ENCODE data around the gene DCBLD1. TPM values are rescaled to one million over a fixed set of nuclear protein-coding genes. Genes with fewer than 3 reads are reported as not detected.

The DCBLD1 gene
- total RNA-seq, 1 donor from 2014 or later: 12.0 TPM

DNA sequence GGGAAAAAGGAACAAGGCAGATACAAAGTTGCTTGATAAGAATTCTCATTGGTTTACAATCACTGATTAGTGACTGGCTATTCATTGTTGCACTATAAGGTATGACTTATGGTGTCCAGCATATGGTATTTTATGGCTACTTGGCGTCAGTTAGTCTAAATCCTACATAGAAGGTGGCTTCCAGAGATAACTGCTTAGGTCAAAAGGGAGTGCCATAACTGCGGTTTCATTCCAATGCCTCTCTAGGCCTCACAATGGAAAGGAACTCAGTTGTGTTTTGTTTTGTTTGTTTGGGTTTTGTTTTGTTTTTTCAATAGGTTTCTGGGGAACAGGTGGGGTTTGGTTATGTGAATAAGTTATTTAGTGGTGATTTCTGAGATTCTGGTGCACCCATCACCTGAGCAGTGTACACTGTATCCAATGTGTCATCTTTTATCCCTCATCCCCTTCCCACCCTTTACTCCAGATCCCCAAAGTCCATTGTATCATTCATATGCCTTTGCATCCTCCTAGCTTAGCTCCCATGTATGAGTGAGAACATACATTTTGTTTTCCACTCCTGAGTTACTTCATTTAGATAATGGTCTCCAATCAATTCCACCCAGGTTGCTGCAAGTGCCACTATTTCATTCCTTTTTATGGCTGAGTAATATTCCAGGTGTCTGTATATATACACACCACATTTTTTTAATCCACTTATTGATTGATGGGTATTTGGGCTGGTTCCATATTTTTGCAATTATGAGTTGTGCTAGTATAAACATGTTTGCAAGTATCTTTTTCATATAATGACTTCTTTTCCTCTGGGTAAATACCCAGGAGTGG lies 112.8 kb downstream of the DCBLD1 start:
- Histone ChIP-seq H3K9me3 (ENCODE audit: control insufficient read depth in 3 of 3, low read length in 3 of 3) (no peaks in the 10 kb centered on the region), H3K4me1 (ENCODE audit: control insufficient read depth in 3 of 3, insufficient read depth in 3 of 3, low read length in 3 of 3) (peaks cover 8 to 10% (median 10%) of the 10 kb centered on the region in 3 donors), H3K36me3 (ENCODE audit: control insufficient read depth in 3 of 3, insufficient read depth in 3 of 3, low read length in 3 of 3) (peaks cover 0 to 14% (median 0%) of the 10 kb centered on the region in 3 donors), H3K27ac (ENCODE audit: low read depth, low read length) (no peak overlapping the region), H3K9ac (ENCODE audit: low read depth in 1 of 3, low read length in 3 of 3) (no peak overlapping the region), H3K27me3 (ENCODE audit: control insufficient read depth in 3 of 3, insufficient read depth in 3 of 3, low read length in 3 of 3) (no peaks in the 10 kb centered on the region), H3K4me3 (ENCODE audit: low read length in 3 of 3) (no peak overlapping the region)

DNA sequence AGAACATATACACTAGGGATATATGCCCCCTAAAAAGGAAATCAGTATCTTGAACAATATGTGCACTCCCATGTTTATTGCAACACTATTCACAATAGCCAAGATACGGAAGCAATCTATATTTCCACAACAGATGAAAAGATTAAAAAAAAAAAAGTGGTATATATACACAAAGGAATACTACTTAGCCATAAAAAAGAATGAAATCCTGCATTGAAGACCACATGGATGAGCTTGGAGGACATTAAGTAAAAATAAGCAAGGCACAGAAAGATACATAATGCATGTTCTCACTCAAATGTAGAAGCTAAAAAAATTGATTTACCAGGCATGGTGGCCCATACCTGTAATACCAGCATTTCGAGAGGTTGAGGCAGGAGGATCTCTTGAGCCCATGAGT lies 115.3 kb downstream of the DCBLD1 start:
- Histone ChIP-seq H3K27me3 (ENCODE audit: control insufficient read depth in 3 of 3, insufficient read depth in 3 of 3, low read length in 3 of 3) (no peaks in the 10 kb centered on the region), H3K9ac (ENCODE audit: low read depth in 1 of 3, low read length in 3 of 3) (no peak overlapping the region), H3K9me3 (ENCODE audit: control insufficient read depth in 3 of 3, low read length in 3 of 3) (no peaks in the 10 kb centered on the region), H3K4me3 (ENCODE audit: low read length in 3 of 3) (no peak overlapping the region), H3K4me1 (ENCODE audit: control insufficient read depth in 3 of 3, insufficient read depth in 3 of 3, low read length in 3 of 3) (peaks cover 7 to 18% (median 18%) of the 10 kb centered on the region in 3 donors), H3K36me3 (ENCODE audit: control insufficient read depth in 3 of 3, insufficient read depth in 3 of 3, low read length in 3 of 3) (peaks cover 0 to 9% (median 2%) of the 10 kb centered on the region in 3 donors), H3K27ac (ENCODE audit: low read depth, low read length) (no peak overlapping the region)

Small RNA genes within 50 kb of the gene (small RNA-seq; reads per million reads assigned to genes)
- gene RNU6-253P: not detected

Other genes with a start within 250 kb of the DCBLD1 start
- 17.7 TPM for gene VGLL2, start 217.1 kb upstream of the DCBLD1 start, total RNA-seq
- gene ROS1, start 56.7 kb upstream of the DCBLD1 start, total RNA-seq: under 0.01 TPM
- gene GOPC, start 119.8 kb downstream of the DCBLD1 start, total RNA-seq: 31.8 TPM
- gene NUS1, start 192.8 kb downstream of the DCBLD1 start, total RNA-seq: 8.9 TPM